ENCODE results near the gene SIAH3. TPM values are rescaled to one million over a fixed set of nuclear protein-coding genes. Genes with fewer than 3 reads are reported as not detected.

Gene SIAH3, protein sequence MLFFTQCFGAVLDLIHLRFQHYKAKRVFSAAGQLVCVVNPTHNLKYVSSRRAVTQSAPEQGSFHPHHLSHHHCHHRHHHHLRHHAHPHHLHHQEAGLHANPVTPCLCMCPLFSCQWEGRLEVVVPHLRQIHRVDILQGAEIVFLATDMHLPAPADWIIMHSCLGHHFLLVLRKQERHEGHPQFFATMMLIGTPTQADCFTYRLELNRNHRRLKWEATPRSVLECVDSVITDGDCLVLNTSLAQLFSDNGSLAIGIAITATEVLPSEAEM
- total RNA-seq, result under 0.01 TPM in 1 of 2 replicates, not detected in the other

DNA sequence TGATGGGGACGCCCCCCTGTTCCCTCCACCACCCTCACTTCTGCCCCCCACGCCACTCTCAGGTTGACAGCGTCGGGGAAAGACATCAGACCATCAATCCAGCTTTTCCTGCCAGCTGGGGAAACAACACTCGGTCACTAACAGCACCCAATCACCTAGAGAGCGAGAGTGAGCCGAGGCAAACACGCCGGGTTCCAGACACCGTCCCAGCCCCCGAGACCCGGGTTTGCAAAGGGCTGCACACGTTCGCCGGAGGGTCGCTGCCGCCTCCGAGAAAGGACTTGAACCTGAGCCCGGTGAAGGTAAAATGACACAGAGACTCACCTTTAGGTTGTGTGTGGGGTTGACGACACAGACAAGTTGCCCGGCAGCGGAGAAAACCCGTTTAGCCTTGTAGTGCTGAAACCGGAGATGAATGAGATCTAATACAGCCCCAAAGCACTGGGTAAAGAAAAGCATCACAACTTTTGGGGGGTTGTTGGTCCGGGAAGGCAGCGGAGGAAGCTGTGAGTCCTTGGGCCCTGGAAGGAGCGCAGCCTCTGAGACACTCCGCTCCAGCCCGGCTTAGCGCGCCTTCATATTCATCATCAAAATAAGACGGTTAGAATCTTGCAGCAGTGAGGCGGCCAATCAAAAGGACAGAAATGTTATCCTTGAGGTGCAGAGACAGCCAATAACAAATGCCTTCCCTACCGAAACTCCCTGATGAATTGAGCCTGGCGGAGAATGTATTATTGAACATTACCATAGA lies at the start of gene SIAH3:
Gene SIAH3 (minus strand): TSS at position 583 of the 751 bp plus-strand sequence. CDS start 124 bp downstream, at position 459.

Small RNA genes lying within 50 kb of the gene (small RNA-seq; reads per million reads assigned to genes)
- not detected for gene RF00017

Other genes starting within 250 kb of the SIAH3 start
- not detected in 2 replicates for gene ERICH6B, start 236.0 kb downstream of the SIAH3 start, total RNA-seq
- not detected in 2 replicates for gene CBY2, start 149.4 kb downstream of the SIAH3 start, total RNA-seq
- gene ZC3H13, start 201.0 kb upstream of the SIAH3 start, total RNA-seq, result 24.8 and 25.3 TPM in 2 replicates